GM23338 (cell line): ENCODE measurements around the gene CYFIP2.

Experiments
- CREB1 ChIP-seq: fragments of 250-450 bp; sonication (Bioruptor Pico); IDR thresholded peaks from 2 replicates; pipeline ENCODE4 v1.5.0; 2020; ENCODE audit warnings: low read depth, mild to moderate bottlenecking, moderate library complexity
- EZH2 ChIP-seq: fragments of 200-600 bp; sonication (generic); IDR thresholded peaks from one replicate; pipeline ENCODE4 v1.8.0; 2017; ENCODE audit warnings: antibody characterized with exemption, mild to moderate bottlenecking, low read depth; ENCODE audit not compliant: unreplicated experiment
- EZH2phosphoT487 ChIP-seq: fragments of 200-600 bp; sonication (generic); IDR thresholded peaks from one replicate; pipeline ENCODE4 v1.8.1; 2018; ENCODE audit warnings: antibody characterized with exemption; ENCODE audit not compliant: unreplicated experiment
- ZNF331 ChIP-seq: fragments of 250-450 bp; sonication (Bioruptor Pico); IDR thresholded peaks from 2 replicates; pipeline ENCODE4 v1.5.0; 2020; ENCODE audit warnings: low read depth, mild to moderate bottlenecking, moderate library complexity
- TF ChIP-seq, protein P1 (sequence below), 2 experiments: fragments of 200-600 bp in 1 of 2; sonication (generic) in 1 of 2; conservative IDR thresholded peaks; 2 replicates each; pipeline versions ENCODE4 v1.5.1 to v1.6.1; 2016 to 2017; ENCODE audit warnings: antibody characterized with exemption in 2 of 2, low read depth in 2 of 2, mild to moderate bottlenecking in 2 of 2, moderate library complexity in 1 of 2

DNA sequence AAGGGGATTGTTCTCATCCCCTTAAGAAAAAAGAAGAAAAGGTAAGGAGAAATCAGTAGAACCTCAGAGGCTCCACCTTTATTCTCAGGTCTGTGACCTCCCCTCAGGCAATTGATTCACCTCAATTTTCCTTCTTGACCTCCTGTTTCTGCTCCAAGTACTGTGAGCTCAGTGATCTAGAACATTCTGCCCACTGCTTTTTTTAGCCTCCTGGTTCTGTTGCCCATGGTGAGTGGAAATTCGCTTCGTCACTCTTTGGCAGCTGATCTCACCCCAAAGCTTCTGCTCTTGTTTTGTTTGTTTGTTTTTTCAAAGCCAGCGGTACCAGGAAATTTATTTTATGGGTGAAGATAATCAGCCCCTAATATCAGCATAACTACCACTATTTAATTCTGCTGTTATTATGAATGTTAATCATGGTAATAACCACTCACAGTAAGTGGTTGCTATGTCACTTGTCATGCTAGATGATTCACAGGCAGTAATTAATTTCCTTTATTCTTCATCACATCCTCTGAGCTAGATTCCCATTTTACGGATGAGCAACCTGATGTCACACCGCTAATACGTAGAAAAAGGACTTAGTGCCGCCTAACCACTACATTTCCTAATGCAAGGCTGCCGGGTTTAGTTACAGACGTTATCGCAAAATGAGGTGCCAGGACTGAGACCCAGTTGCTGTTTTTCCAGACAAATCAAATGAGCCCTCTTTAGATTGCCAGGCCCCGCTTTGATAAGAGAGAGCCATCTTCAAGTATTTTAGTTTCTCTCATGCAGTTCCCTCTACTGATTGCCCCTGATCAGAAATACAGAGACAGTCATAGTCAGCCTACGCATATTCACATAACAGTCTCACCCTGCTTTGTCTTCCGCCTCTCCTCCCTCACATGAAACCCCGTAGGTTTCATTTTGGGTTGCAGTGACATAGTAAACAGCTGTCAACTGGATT is 78.2 kb downstream of the CYFIP2 start:
- TF ChIP-seq, protein P1, sequence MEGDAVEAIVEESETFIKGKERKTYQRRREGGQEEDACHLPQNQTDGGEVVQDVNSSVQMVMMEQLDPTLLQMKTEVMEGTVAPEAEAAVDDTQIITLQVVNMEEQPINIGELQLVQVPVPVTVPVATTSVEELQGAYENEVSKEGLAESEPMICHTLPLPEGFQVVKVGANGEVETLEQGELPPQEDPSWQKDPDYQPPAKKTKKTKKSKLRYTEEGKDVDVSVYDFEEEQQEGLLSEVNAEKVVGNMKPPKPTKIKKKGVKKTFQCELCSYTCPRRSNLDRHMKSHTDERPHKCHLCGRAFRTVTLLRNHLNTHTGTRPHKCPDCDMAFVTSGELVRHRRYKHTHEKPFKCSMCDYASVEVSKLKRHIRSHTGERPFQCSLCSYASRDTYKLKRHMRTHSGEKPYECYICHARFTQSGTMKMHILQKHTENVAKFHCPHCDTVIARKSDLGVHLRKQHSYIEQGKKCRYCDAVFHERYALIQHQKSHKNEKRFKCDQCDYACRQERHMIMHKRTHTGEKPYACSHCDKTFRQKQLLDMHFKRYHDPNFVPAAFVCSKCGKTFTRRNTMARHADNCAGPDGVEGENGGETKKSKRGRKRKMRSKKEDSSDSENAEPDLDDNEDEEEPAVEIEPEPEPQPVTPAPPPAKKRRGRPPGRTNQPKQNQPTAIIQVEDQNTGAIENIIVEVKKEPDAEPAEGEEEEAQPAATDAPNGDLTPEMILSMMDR (conservative IDR thresholded peaks at IDR 0.05; ENCODE audit: low read depth in 2 of 2), result no peak
- no peak for TF ChIP-seq ZNF331 (CRISPR knock-in tag)
- no peak for TF ChIP-seq EZH2phosphoT487
- no peak for TF ChIP-seq CREB1
- TF ChIP-seq EZH2, result no peak
